GM23338 (cell line): ENCODE data around the gene VAMP3. TPM values are rescaled to one million over a fixed set of nuclear protein-coding genes. Genes with fewer than 3 reads are reported as not detected.

Experiments used
- CREB1 ChIP-seq: fragments of 250-450 bp; sonication (Bioruptor Pico); IDR thresholded peaks from 2 replicates; pipeline ENCODE4 v1.5.0; 2020; ENCODE audit warnings: low read depth, mild to moderate bottlenecking, moderate library complexity
- CTCF ChIP-seq, 2 experiments: fragments of 200-600 bp in 1 of 2; sonication (generic) in 1 of 2; conservative IDR thresholded peaks; 2 replicates each; pipeline versions ENCODE4 v1.5.1 to v1.6.1; 2016 to 2017; ENCODE audit warnings: antibody characterized with exemption in 2 of 2, low read depth in 2 of 2, mild to moderate bottlenecking in 2 of 2, moderate library complexity in 1 of 2
- EZH2 ChIP-seq: fragments of 200-600 bp; sonication (generic); IDR thresholded peaks from one replicate; pipeline ENCODE4 v1.8.0; 2017; ENCODE audit warnings: antibody characterized with exemption, mild to moderate bottlenecking, low read depth; ENCODE audit not compliant: unreplicated experiment
- EZH2phosphoT487 ChIP-seq: fragments of 200-600 bp; sonication (generic); IDR thresholded peaks from one replicate; pipeline ENCODE4 v1.8.1; 2018; ENCODE audit warnings: antibody characterized with exemption; ENCODE audit not compliant: unreplicated experiment
- JUNB ChIP-seq: IDR thresholded peaks from one replicate; pipeline ENCODE4 v1.6.1; 2016; ENCODE audit warnings: antibody characterized with exemption; ENCODE audit not compliant: unreplicated experiment
- POLR2AphosphoS5 ChIP-seq: IDR thresholded peaks from 2 replicates; pipeline ENCODE4 v1.6.1; 2016; ENCODE audit warnings: antibody characterized with exemption, low read depth
- REST ChIP-seq: IDR thresholded peaks from one replicate; pipeline ENCODE4 v1.6.1; 2018; ENCODE audit warnings: antibody characterized with exemption; ENCODE audit not compliant: unreplicated experiment
- STAT1 ChIP-seq: IDR thresholded peaks from one replicate; pipeline ENCODE4 v1.6.1; 2016; ENCODE audit warnings: antibody characterized with exemption; ENCODE audit not compliant: unreplicated experiment
- ZNF331 ChIP-seq: fragments of 250-450 bp; sonication (Bioruptor Pico); IDR thresholded peaks from 2 replicates; pipeline ENCODE4 v1.5.0; 2020; ENCODE audit warnings: low read depth, mild to moderate bottlenecking, moderate library complexity
- polyA plus RNA-seq: library from polyadenylated mRNA; unstranded; fragments of >200 nt; fragmentation: Nextera tagmentation; extraction: Ambion mirVana; gene quantifications from 2 replicates; pipeline ENCODE4 v1.2.1, GENCODE V29; 2016
- total RNA-seq: library from RNA; depleted of rRNA; stranded (reverse); fragments of >200 nt; shearing (Covaris generic); gene quantifications from 2 replicates; pipeline ENCODE4 v1.2.3, GENCODE V29; 2014
- TF ChIP-seq, protein P1 (sequence below): fragments of 250-450 bp; sonication (Bioruptor Pico); IDR thresholded peaks from 2 replicates; pipeline ENCODE4 v1.5.0; 2020; ENCODE audit warnings: mild to moderate bottlenecking, moderate library complexity

VAMP3 gene
- total and polyA plus RNA-seq, 2 experiments from 2014 or later = 16.3 to 43.0 TPM

GRCh38 chr1:7754234-7754633, 16.9 kb upstream of the VAMP3 start (continued):
- TF ChIP-seq, protein P1, sequence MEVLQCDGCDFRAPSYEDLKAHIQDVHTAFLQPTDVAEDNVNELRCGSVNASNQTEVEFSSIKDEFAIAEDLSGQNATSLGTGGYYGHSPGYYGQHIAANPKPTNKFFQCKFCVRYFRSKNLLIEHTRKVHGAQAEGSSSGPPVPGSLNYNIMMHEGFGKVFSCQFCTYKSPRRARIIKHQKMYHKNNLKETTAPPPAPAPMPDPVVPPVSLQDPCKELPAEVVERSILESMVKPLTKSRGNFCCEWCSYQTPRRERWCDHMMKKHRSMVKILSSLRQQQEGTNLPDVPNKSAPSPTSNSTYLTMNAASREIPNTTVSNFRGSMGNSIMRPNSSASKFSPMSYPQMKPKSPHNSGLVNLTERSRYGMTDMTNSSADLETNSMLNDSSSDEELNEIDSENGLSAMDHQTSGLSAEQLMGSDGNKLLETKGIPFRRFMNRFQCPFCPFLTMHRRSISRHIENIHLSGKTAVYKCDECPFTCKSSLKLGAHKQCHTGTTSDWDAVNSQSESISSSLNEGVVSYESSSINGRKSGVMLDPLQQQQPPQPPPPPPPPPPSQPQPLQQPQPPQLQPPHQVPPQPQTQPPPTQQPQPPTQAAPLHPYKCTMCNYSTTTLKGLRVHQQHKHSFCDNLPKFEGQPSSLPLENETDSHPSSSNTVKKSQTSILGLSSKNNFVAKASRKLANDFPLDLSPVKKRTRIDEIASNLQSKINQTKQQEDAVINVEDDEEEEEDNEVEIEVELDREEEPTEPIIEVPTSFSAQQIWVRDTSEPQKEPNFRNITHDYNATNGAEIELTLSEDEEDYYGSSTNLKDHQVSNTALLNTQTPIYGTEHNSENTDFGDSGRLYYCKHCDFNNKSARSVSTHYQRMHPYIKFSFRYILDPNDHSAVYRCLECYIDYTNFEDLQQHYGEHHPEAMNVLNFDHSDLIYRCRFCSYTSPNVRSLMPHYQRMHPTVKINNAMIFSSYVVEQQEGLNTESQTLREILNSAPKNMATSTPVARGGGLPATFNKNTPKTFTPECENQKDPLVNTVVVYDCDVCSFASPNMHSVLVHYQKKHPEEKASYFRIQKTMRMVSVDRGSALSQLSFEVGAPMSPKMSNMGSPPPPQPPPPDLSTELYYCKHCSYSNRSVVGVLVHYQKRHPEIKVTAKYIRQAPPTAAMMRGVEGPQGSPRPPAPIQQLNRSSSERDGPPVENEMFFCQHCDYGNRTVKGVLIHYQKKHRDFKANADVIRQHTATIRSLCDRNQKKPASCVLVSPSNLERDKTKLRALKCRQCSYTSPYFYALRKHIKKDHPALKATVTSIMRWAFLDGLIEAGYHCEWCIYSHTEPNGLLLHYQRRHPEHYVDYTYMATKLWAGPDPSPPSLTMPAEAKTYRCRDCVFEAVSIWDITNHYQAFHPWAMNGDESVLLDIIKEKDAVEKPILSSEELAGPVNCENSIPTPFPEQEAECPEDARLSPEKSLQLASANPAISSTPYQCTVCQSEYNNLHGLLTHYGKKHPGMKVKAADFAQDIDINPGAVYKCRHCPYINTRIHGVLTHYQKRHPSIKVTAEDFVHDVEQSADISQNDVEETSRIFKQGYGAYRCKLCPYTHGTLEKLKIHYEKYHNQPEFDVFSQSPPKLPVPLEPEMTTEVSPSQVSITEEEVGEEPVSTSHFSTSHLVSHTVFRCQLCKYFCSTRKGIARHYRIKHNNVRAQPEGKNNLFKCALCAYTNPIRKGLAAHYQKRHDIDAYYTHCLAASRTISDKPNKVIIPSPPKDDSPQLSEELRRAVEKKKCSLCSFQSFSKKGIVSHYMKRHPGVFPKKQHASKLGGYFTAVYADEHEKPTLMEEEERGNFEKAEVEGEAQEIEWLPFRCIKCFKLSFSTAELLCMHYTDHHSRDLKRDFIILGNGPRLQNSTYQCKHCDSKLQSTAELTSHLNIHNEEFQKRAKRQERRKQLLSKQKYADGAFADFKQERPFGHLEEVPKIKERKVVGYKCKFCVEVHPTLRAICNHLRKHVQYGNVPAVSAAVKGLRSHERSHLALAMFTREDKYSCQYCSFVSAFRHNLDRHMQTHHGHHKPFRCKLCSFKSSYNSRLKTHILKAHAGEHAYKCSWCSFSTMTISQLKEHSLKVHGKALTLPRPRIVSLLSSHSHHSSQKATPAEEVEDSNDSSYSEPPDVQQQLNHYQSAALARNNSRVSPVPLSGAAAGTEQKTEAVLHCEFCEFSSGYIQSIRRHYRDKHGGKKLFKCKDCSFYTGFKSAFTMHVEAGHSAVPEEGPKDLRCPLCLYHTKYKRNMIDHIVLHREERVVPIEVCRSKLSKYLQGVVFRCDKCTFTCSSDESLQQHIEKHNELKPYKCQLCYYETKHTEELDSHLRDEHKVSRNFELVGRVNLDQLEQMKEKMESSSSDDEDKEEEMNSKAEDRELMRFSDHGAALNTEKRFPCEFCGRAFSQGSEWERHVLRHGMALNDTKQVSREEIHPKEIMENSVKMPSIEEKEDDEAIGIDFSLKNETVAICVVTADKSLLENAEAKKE (CRISPR knock-in tag) = no peak
- no peak for TF ChIP-seq EZH2phosphoT487
- TF ChIP-seq REST = no peak
- no peak for TF ChIP-seq JUNB
- no peak for TF ChIP-seq ZNF331
- TF ChIP-seq STAT1 = no peak
- TF ChIP-seq CREB1 (CRISPR knock-in tag) = no peak
- no peak for TF ChIP-seq POLR2AphosphoS5
- TF ChIP-seq EZH2 = no peak
- TF ChIP-seq CTCF (conservative IDR thresholded peaks at IDR 0.05; ENCODE audit: low read depth in 2 of 2) = no peak
